ENCODE data around the gene DBF4B.

- no peak for TF ChIP-seq CTCF (IDR thresholded peaks at IDR 0.05; ENCODE audit: low read depth, low read length, missing input control)
- TF ChIP-seq YY1 (IDR thresholded peaks at IDR 0.05), result no peak
- no peak for TF ChIP-seq REST (IDR thresholded peaks at IDR 0.05)
- no peak for TF ChIP-seq TAF1 (conservative IDR thresholded peaks at IDR 0.05)
- TF ChIP-seq JUND (IDR thresholded peaks at IDR 0.05), result no peak
- TF ChIP-seq ATF3 (IDR thresholded peaks at IDR 0.05), result no peak
- no peak for TF ChIP-seq RXRA (IDR thresholded peaks at IDR 0.05)
- no peak for TF ChIP-seq MAX (IDR thresholded peaks at IDR 0.05)
- TF ChIP-seq ZBTB33 (IDR thresholded peaks at IDR 0.05), result no peak
- no peak for TF ChIP-seq FOXA1 (IDR thresholded peaks at IDR 0.05)
- TF ChIP-seq SP1 (IDR thresholded peaks at IDR 0.05), result no peak
Observed at GRCh38 chr17:44797802-44798201, 89.3 kb downstream of the DBF4B start.

All from liver (tissue), 3 donors.